SU-DHL-6 (cell line): Measurements from ENCODE around the gene B3GLCT.

Experiments
- H2AFZ ChIP-seq: fragments of 200-600 bp; sonication (generic); 2 replicates; pipeline ENCODE4 v1.6.1; 2014; ENCODE audit warnings: low read depth, mild to moderate bottlenecking, moderate library complexity, mixed read lengths, antibody characterized with exemption, low read length; ENCODE audit not compliant: severe bottlenecking
- H3F3A ChIP-seq: fragments of 200-600 bp; shearing (Covaris generic); 2 replicates; pipeline ENCODE4 v1.6.0; 2016; ENCODE audit warnings: antibody characterized with exemption, mild to moderate bottlenecking; ENCODE audit not compliant: insufficient read depth
- H3K27ac ChIP-seq: fragments of 200-600 bp; sonication (generic); 2 replicates; pipeline ENCODE4 v1.5.1; 2016; ENCODE audit warnings: low read depth, mild to moderate bottlenecking, low read length, moderate library complexity, mixed read lengths
- H3K27me3 ChIP-seq: fragments of 200-600 bp; sonication (generic), shearing (Covaris generic); 2 replicates; pipeline ENCODE4 v1.6.0; 2014; ENCODE audit warnings: mild to moderate bottlenecking, low read length
- H3K36me3 ChIP-seq: fragments of 200-600 bp; sonication (generic); 2 replicates; pipeline ENCODE4 v1.6.1; 2014; ENCODE audit warnings: mild to moderate bottlenecking, low read length, mixed read lengths
- H3K4me2 ChIP-seq: fragments of 300-600, 200-600 bp; shearing (Covaris generic), sonication (generic); 2 replicates; pipeline ENCODE4 v1.6.0; 2014; ENCODE audit warnings: low read length, low read depth, mild to moderate bottlenecking; ENCODE audit not compliant: poor library complexity, severe bottlenecking
- H3K4me3 ChIP-seq: fragments of 200-600 bp; sonication (generic); 2 replicates; pipeline ENCODE4 v1.5.1; 2014; ENCODE audit warnings: antibody characterized with exemption, low read length, mild to moderate bottlenecking, mixed read lengths; ENCODE audit not compliant: insufficient read depth, poor library complexity, severe bottlenecking
- H3K79me2 ChIP-seq: fragments of 200-600 bp; sonication (generic); 2 replicates; pipeline ENCODE4 v1.6.1; 2014; ENCODE audit warnings: mild to moderate bottlenecking, low read length, moderate library complexity; ENCODE audit not compliant: insufficient read depth
- H3K9ac ChIP-seq: fragments of 200-600 bp; sonication (generic); 2 replicates; pipeline ENCODE4 v1.7.0; 2014; ENCODE audit warnings: mild to moderate bottlenecking, low read length
- H3K9me2 ChIP-seq: fragments of 200-600 bp; sonication (generic); replicated peaks from 2 replicates; pipeline ENCODE4 v1.6.1; 2014; ENCODE audit warnings: low read length; ENCODE audit not compliant: insufficient read depth
- H3K9me3 ChIP-seq: fragments of 200-600 bp; sonication (generic); 2 replicates; pipeline ENCODE4 v1.6.1; 2014; ENCODE audit warnings: low read length, mixed read lengths; ENCODE audit not compliant: insufficient read depth
- H4K20me1 ChIP-seq: fragments of 200-600 bp; sonication (generic); 2 replicates; pipeline ENCODE4 v1.6.1; 2014; ENCODE audit warnings: low read depth, mild to moderate bottlenecking, antibody characterized with exemption, low read length, moderate library complexity, mixed read lengths
- CTCF ChIP-seq: fragments of 200-600 bp; sonication (generic); IDR thresholded peaks from one replicate; pipeline ENCODE4 v1.5.1; 2017; ENCODE audit warnings: antibody characterized with exemption, mild to moderate bottlenecking, low read length, moderate library complexity; ENCODE audit not compliant: insufficient read depth, poor library complexity, severe bottlenecking
- EZH2phosphoT487 ChIP-seq: fragments of 200-600 bp; sonication (generic), shearing (Covaris generic); conservative IDR thresholded peaks from 2 replicates; pipeline ENCODE4 v1.6.1; 2018; ENCODE audit warnings: mild to moderate bottlenecking, antibody characterized with exemption, low read length, moderate library complexity, mixed read lengths

Gene B3GLCT

GRCh38 chr13:31199849-31200636 is at the start of gene B3GLCT:
Gene B3GLCT, plus strand, starts transcription at chr13:31199975. Its CDS starts 110 bp downstream, at chr13:31200085.
- peak within 1 kb of the TSS; percentile 86 for H3K27ac ChIP-seq
- no peaks in the 10 kb centered on the region for H3K9me2 ChIP-seq
- H3K4me2 ChIP-seq, result peak within 1 kb of the TSS; percentile 79
- TF ChIP-seq EZH2phosphoT487 (no peak), CTCF (peak; percentile 66)
- H3K4me3 ChIP-seq, result peak within 1 kb of the TSS; percentile 74
- H3F3A ChIP-seq, result 0 out of 2 replicates have a peak, but pooled peaks cover 5% of the 10 kb centered on the region
- H3K27me3 ChIP-seq, result no peaks in the 10 kb centered on the region
- peak within 1 kb of the TSS; percentile 84 for H3K9ac ChIP-seq
- no peaks in the 10 kb centered on the region for H3K36me3 ChIP-seq
- H2AFZ ChIP-seq, result peak within 1 kb of the TSS; percentile 89
- no peaks in the 10 kb centered on the region for H4K20me1 ChIP-seq
- H3K9me3 ChIP-seq, result no peaks in the 10 kb centered on the region
- no peaks in the 10 kb centered on the region for H3K79me2 ChIP-seq

GRCh38 chr13:31150315-31150985 is 49.3 kb upstream of the B3GLCT start:
- no peak overlapping the region for H3K4me3 ChIP-seq
- 0 out of 2 replicates have a peak, but pooled peaks cover 9% of the 10 kb centered on the region for H3F3A ChIP-seq
- no peaks in the 10 kb centered on the region for H3K9me3 ChIP-seq
- no peaks in the 10 kb centered on the region for H3K27me3 ChIP-seq
- H4K20me1 ChIP-seq, result no peaks in the 10 kb centered on the region
- H3K9ac ChIP-seq, result no peak overlapping the region
- TF ChIP-seq EZH2phosphoT487 (no peak), CTCF (no peak)
- peaks cover 16% of the 10 kb centered on the region; the same call in 1 of the 2 replicates for H3K79me2 ChIP-seq
- H3K4me2 ChIP-seq, result no peak overlapping the region
- peaks cover 92% of the 10 kb centered on the region for H3K36me3 ChIP-seq
- H3K27ac ChIP-seq, result no peak overlapping the region
- H3K9me2 ChIP-seq, result no peaks in the 10 kb centered on the region
- no peak overlapping the region for H2AFZ ChIP-seq

- Histone ChIP-seq H3K4me2 (no peak overlapping the region), H4K20me1 (no peaks in the 10 kb centered on the region), H3K9me2 (no peaks in the 10 kb centered on the region), H3K36me3 (peaks cover 87% of the 10 kb centered on the region), H3K27me3 (no peaks in the 10 kb centered on the region), H3K9ac (no peak overlapping the region), H3K79me2 (peaks cover 14% of the 10 kb centered on the region; the same call in 1 of the 2 replicates), H3K9me3 (no peaks in the 10 kb centered on the region), H3K4me3 (no peak overlapping the region), H3F3A (0 out of 2 replicates have a peak, but pooled peaks cover 9% of the 10 kb centered on the region), H2AFZ (no peak overlapping the region), H3K27ac (no peak overlapping the region)
- no peak for TF ChIP-seq EZH2phosphoT487
Observed at GRCh38 chr13:31151837-31152236, 47.9 kb upstream of the B3GLCT start.
